Ecto neural progenitor cell (in vitro differentiated cells): ENCODE results near the gene KCNG2.
"Not testable (repeated sequence)": the region's sequence is repeated elsewhere in the genome, so short reads cannot be mapped to it uniquely, and the experiment has no call there.

Source experiments
- DNase-seq: peaks from one replicate; pipeline ENCODE4 v3.0.0-alpha.2; 2018; ENCODE audit warnings: low spot score

Gene KCNG2

DNA sequence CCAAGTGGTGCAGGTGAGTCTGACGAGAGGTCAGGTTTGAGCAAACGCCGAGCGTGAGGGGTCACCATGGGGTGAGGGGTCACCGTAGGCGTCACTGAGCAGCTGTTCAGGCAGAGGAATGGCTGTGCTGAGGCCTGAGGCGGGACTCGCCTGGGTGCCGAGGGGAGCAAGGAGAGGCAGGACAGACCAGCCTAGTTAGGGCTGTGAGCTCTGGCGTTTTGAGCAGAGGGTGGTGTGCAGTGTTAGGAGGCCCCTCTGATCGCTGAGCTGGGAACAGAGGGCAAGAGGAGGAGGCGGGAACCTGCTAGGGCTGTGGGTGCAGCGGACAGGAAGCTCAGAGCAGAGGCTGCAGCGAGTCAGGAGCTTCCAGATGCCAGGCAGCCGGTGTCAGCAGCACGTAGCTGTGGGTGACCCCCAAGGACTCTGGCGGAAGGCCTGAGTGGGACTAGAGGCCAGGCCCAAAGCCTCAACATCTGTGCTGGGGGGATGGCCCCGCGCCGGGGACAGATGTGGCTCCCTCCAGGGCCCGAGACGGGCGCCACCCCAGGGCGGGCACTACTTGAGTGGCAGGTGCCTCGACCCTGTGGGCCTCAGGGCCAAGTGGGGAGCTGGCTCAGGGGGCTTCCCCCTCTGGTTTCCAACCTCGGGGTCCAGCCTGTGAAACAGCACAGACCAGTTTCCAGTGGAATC is 55.7 kb downstream of the KCNG2 start:
- no peak for DNase-seq

DNA sequence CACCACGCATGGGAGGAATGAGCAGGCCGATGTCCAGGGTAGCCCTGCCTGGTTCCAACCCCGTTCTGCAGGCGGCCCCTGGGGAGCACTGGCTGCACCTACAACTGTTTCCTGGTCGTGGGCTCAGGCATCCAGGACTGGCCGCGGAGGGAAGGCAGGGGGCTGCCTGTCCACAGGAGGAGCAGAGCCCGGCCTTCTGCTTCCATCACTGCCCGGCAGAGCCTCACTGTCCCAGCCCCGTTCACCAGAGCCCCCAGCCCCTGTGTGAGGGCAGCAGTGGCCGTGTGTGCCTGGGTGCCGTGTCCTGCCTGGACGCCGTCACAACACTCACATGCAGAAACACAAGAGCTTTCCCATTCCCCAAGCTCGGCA is 56.2 kb downstream of the KCNG2 start:
- no peak for DNase-seq

GRCh38 chr18:79855147-79855933 is 57.6 kb downstream of the KCNG2 start:
- no peak for DNase-seq

DNA sequence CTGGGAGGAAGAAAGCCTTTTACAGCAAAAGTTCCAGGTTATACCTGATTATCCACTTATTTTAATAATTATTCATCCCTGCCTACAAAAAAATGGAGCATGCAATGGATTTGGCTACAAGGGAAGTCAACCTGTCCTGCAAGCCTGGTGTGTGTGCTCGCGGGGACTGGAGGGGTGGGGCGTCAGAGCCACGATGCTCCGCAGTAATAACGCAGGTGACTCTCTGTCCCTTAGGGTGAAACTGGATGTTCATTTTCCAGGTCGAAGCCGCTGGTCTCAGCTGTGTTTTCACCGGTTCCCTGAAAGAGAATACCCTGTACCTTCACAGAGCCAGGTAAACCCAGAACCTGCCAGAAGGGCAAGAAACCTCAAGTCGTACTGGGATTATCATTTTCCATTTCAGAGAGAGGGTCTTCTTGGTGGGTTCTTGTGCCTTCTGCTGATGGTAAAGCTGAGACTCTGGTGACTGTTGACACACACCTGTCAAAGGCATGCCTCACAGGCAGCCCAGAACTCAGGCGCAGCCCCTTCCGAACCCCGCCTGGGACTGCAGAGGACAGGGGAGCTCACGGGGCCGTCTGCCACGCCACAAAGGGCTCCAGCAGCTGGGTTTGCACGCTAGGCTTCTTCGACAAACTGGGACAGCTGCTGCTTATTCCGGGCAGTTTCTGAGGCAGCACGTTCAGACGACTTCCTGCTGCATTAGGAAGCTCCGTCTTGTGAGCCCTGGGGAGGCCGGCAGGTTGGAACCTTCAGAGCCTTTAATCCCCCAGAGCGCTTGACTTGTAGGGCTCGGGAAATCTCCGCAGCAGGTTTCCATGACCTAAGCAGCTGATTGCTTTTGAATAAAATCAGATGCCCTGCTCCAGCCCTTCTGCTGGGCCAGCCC is 58.6 kb downstream of the KCNG2 start:
- peak; percentile 66 for DNase-seq

GRCh38 chr18:79857082-79857671 is 59.4 kb downstream of the KCNG2 start:
- no peak for DNase-seq

GRCh38 chr18:79859314-79859713 is 61.6 kb downstream of the KCNG2 start:
- DNase-seq = no peak

DNA sequence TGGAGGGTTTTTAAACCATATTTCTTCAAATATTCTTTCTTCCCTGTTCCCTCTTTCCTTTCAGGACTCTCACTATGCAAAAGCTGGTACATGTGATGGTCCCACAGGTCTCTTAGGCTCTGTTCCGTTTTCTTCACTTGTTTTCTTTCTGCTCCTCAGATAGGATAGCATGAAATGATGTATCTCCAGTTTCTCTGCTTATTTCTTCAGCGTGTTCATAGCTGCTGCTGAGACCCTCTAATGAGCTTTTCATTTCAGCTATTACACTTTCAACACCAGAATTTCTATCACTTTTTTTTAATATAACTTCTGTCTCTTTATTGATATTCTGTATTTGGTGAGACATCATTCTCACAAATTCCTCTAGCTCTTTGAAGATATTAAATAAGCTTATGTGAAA is 63.9 kb downstream of the KCNG2 start:
- DNase-seq = no peak

DNA sequence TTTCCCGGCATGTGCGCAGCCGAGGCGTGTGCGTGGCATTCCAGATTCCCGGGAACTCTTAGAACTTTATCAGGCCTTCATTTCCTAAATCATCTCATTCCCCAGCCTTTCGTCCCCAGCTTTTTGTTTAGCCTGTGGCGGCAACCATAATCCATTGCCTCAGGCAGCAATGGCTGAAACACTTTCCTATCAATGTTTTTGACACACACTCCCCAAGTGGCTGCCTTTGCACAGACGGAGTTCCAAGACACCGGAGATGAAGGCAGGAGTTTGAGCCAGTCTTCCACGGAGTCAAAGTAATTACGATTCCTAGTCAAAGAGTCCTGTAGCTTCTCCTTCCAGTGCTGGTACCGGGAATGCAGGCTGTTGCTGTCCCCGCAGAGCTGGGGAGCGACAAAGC is 64.8 kb downstream of the KCNG2 start:
- DNase-seq = no peak

- no peak for DNase-seq
Measured at GRCh38 chr18:79863161-79864005, 65.6 kb downstream of the KCNG2 start.

GRCh38 chr18:79864006-79864725 is 66.4 kb downstream of the KCNG2 start:
- DNase-seq = no peak

- DNase-seq = not testable (repeated sequence)
Measured at GRCh38 chr18:79864955-79865354, 67.2 kb downstream of the KCNG2 start.

DNA sequence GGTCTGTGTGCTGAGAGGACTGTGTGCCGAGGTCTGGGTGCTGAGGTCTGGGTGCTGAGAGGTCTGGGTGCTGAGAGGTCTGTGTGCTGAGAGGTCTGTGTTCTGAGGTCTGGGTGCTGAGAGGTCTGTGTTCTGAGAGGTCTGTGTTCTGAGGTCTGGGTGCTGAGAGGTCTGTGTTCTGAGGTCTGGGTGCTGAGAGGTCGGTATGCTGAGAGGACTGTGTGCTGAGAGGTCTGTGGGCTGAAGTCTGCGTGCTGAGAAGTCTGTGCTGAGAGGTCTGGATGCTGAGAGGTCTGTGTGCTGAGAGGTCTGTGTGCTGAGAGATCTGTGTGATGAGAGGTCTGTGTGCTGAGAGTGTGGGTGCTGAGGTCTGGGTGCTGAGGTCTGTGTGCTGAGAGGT is 68.2 kb downstream of the KCNG2 start:
- DNase-seq = not testable (repeated sequence)

DNA sequence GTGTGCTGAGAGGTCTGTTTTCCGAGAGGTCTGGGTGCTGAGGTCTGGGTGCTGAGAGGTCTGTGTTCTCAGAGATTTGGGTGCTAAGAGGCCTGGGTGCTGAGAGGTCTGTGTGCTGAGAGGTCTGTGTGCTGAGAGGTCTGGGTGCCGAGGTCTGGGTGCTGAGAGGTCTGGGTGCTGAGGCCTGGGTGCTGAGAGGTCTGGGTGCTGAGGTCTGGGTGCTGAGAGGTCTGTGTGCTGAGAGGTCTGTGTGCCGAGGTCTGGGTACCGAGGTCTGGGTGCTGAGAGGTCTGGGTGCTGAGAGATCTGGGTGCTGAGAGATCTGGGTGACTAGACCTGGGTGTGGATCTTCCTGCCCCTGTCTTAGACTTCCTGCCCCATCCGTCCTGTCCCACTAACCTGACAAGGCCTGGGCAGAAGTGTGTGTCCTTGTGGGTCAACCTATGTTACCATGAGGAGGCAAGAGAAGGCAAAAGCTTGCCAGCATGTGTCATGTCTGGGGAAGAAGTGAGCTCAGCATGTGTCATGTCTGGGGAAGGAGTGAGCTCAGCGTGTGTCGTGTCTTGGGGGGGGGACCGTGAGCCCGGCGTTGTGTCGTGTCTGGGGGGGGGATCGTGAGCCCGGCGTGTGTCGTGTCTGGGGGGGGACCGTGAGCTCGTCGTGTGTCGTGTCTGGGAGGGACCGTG is 69.3 kb downstream of the KCNG2 start:
- no peak for DNase-seq

DNA sequence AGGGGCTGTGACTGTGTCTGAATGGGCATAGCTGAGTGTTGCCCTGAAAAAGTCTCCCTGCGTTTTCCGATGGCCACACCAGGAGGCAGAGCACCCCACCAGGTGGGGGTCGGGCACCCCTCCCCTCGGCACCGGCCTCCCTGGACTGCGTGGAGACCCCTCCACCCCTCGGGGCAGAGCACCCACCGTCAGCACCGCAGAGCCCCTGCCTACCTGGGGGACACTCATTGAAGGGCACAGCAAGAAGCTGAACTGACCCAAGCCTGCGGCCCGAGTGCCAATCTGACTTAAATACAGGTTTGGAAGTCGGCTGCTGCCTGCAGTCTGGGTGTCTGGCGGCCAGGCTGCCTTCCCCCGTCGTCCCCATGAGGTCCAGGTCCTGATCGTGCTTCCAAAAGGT is 69.9 kb downstream of the KCNG2 start:
- peak; percentile 39 for DNase-seq

GRCh38 chr18:79868168-79868784 is 70.5 kb downstream of the KCNG2 start:
- DNase-seq = no peak

- DNase-seq = peak; percentile 36
Measured at GRCh38 chr18:79868811-79869541, 71.2 kb downstream of the KCNG2 start.

DNA sequence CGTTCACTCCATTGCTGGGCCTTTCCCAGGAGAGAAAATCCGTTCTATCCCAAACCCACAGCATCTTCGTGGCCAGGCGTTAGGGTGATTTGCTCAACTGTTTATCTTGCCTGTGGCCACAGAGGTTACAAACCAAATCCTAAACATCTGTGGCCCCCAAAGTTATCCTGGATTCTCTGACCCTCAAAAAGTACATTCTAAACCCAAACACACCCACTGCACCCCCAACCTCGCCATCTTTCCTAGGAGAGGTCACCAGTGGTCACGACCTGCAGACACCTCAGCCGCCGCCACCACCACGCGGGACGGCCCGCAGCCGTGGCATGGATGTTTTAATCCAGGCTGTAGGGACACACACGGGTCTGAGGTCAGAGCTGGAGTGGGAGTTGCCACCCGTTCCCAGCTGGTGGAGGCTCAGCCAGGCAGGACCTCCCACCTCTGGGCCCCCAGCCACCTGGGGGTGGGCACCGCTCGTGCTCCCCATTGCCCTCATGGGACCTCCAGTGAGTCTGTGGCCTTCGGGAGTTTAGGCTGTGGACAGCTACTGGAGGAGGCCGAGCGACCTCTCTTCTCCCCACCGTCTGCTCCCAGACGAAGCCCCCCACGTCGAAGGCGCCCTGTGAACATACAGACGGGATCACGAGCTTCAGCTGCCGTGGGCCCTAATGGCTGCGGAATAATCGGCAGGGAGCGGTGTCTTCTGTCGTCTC is 72.0 kb downstream of the KCNG2 start:
- peak; percentile 37 for DNase-seq

GRCh38 chr18:79870301-79871025 is 72.7 kb downstream of the KCNG2 start:
- DNase-seq = no peak
